Psoas muscle (tissue), 8 donors: Measurements from ENCODE around the gene GAPDHS. TPM values are rescaled to one million over a fixed set of nuclear protein-coding genes. Genes with fewer than 3 reads are reported as not detected.

Experiments
- ATAC-seq, 4 donors: fragments of 200-7000 bp; cut with Tn5 transposase; one replicate each; pipeline ENCODE4 v1.9.1; 2020; ENCODE audit warnings: moderate library complexity in 3 of 4, mild to moderate bottlenecking in 2 of 4
- DNase-seq, 2 donors: peaks; one replicate each; pipeline ENCODE4 v3.0.0-alpha.2; 2020
- H3K27ac ChIP-seq: fragments of 200-600 bp; one replicate; pipeline ENCODE4 v1.8.0; 2022
- H3K27me3 ChIP-seq, 3 donors: fragments of 200-600 bp in 1 of 3; one replicate each; pipeline versions ENCODE4 v1.6.1 to v1.8.0; 2013 to 2022; ENCODE audit warnings: low read length in 2 of 3, mild to moderate bottlenecking in 2 of 3, moderate library complexity in 1 of 3; ENCODE audit not compliant: insufficient read depth in 3 of 3
- H3K36me3 ChIP-seq, 2 donors: fragments of 200-600 bp in 1 of 2; one replicate each; pipeline versions ENCODE4 v1.6.1 to v1.8.0; 2013 to 2022; ENCODE audit warnings: low read depth in 1 of 2, mild to moderate bottlenecking in 1 of 2, moderate library complexity in 1 of 2; ENCODE audit not compliant: insufficient read depth in 1 of 2
- H3K4me1 ChIP-seq: fragments of 200-600 bp; one replicate; pipeline ENCODE4 v1.8.0; 2022
- H3K4me3 ChIP-seq: fragments of 200-600 bp; one replicate; pipeline ENCODE4 v1.8.0; 2022; ENCODE audit warnings: mild to moderate bottlenecking
- H3K9me3 ChIP-seq: fragments of 200-600 bp; one replicate; pipeline ENCODE4 v1.8.0; 2022
- CTCF ChIP-seq: fragments of 200-600 bp; IDR thresholded peaks from one replicate; pipeline ENCODE4 v1.8.0; 2022; ENCODE audit warnings: antibody characterized with exemption
- WGBS, 3 donors: extraction: QIAGEN DNeasy Blood & Tissue Kit; methylation state at CpG; one replicate each; pipeline versions ENCODE4 v1.1.6 to v1.1.7; 2013; 5-methylcytosine and 5-hydroxymethylcytosine counted together
- intact Hi-C, 2 donors: fragments of 100-400 bp; cut with DNase I; formaldehyde crosslinking; loops; one replicate each; pipeline versions ENCODE4 v1.11.0 to v1.14.2; 2022
- polyA plus RNA-seq, 3 donors: library from polyadenylated mRNA; stranded (reverse); fragments of 200-250 nt; gene quantifications; one replicate each; pipeline ENCODE4 v1.2.3, GENCODE V29; 2013
- total RNA-seq, 4 donors: library from RNA; stranded (reverse); fragmentation: NEBNext Ultra II Directional in 2 of 4; extraction: Animal tissue kit (Norgen Biotek cat#: 25700) in 2 of 4; gene quantifications; one replicate each; pipeline versions ENCODE4 v1.2.1 to v1.2.4, GENCODE V29; 2021 to 2023
- donor health status: healthy with polysubstance abuse.
- donor health status: DM: no; HTN: no; CAD: no; lungs with moderate emphysema.
- donor health status: Bipolar disorder and iron deficiency.
- donor health status: healthy.
- donor health status: DM: yes; HTN: yes; CAD: no.
- donor health status: DM: no; HTN: no; CAD: no.
- donor health status: DM: no; HTN: no; CAD: no.
- donor health status: DM: yes; HTN: yes; CAD: no.

GAPDHS gene
- total and polyA plus RNA-seq, 7 donors = not detected

- Histone ChIP-seq H3K27ac (no peak overlapping the region), H3K4me3 (no peak overlapping the region), H3K4me1 (peaks cover 14% of the 10 kb centered on the region), H3K9me3 (no peaks in the 10 kb centered on the region), H3K36me3 (peaks cover 0 to 19% of the 10 kb centered on the region in 2 donors), H3K27me3 (no peaks in the 10 kb centered on the region)
- no peak for TF ChIP-seq CTCF
- DNase-seq (no peak), ATAC-seq (no peak)
- intact Hi-C loops = loop anchor here in 1 of 2 donors (2.0 kb wide), 1 partner anchor 54 kb away; no protein-coding TSS in a partner anchor
- 72 to 79% (median 74%) methylated on average over 21 of the region's 21 CpGs for WGBS, 3 donors
Measured at GRCh38 chr19:35551091-35551810, 18.0 kb downstream of the GAPDHS start.

- no peak for TF ChIP-seq CTCF
- WGBS, 3 donors = 65 to 73% (median 65%) methylated on average over 13 of the region's 13 CpGs
- DNase-seq = no peak
- Histone ChIP-seq H3K36me3 (peaks cover 0 to 6% of the 10 kb centered on the region in 2 donors), H3K4me1 (no peaks in the 10 kb centered on the region), H3K27ac (no peak overlapping the region), H3K4me3 (no peak overlapping the region), H3K9me3 (no peaks in the 10 kb centered on the region), H3K27me3 (no peaks in the 10 kb centered on the region)
- intact Hi-C loops = no loop called here
- ATAC-seq = no peak
Measured at GRCh38 chr19:35552534-35553384, 19.5 kb downstream of the GAPDHS start.

GRCh38 chr19:35553385-35554000 lies 20.2 kb downstream of the GAPDHS start:
- Histone ChIP-seq H3K27ac (no peak overlapping the region), H3K9me3 (no peaks in the 10 kb centered on the region), H3K27me3 (peaks cover 0 to 6% (median 5%) of the 10 kb centered on the region in 3 donors), H3K4me1 (no peaks in the 10 kb centered on the region), H3K4me3 (no peak overlapping the region), H3K36me3 (no peaks in the 10 kb centered on the region)
- DNase-seq (no peak), ATAC-seq (no peak)
- TF ChIP-seq CTCF = no peak
- intact Hi-C loops = no loop called here
- 52 to 57% (median 53%) methylated on average over 11 to 14 of the region's 14 CpGs for WGBS, 3 donors

- Histone ChIP-seq H3K4me3 (no peak overlapping the region), H3K27ac (no peak overlapping the region), H3K9me3 (no peaks in the 10 kb centered on the region), H3K36me3 (no peaks in the 10 kb centered on the region), H3K27me3 (peaks cover 0 to 12% (median 11%) of the 10 kb centered on the region in 3 donors), H3K4me1 (no peaks in the 10 kb centered on the region)
- no peak for TF ChIP-seq CTCF
- ATAC-seq (no peak), DNase-seq (no peak)
- intact Hi-C loops = no loop called here
- WGBS, 3 donors = 66 to 72% (median 71%) methylated on average over 5 of the region's 5 CpGs
Measured at GRCh38 chr19:35554076-35554475, 20.8 kb downstream of the GAPDHS start.
